ENCODE results near the gene GPAT3. TPM values are rescaled to one million over a fixed set of nuclear protein-coding genes. Genes with fewer than 3 reads are reported as not detected.
"Not testable (repeated sequence)": the region's sequence is repeated elsewhere in the genome, so short reads cannot be mapped to it uniquely, and the experiment has no call there.

The GPAT3 gene
- polyA plus RNA-seq, 4 donors: 12.9 to 22.4 (median 18.6) TPM

GRCh38 chr4:83574247-83574646 lies 38.3 kb downstream of the GPAT3 start:
- Histone ChIP-seq H3K9me3 (ENCODE audit: control insufficient read depth in 2 of 2, insufficient read depth in 1 of 2, low read depth in 1 of 2, low read length in 1 of 2) (no peaks in the 10 kb centered on the region), H3K4me3 (ENCODE audit: low read depth in 1 of 3, low read length in 3 of 3) (no peak overlapping the region), H3K27me3 (ENCODE audit: control insufficient read depth in 3 of 3, insufficient read depth in 3 of 3, low read length in 3 of 3) (no peaks in the 10 kb centered on the region), H3K36me3 (ENCODE audit: control insufficient read depth in 3 of 3, insufficient read depth in 2 of 3, low read depth in 1 of 3, low read length in 3 of 3) (no peaks in the 10 kb centered on the region), H3K4me1 (ENCODE audit: control insufficient read depth in 3 of 3, insufficient read depth in 2 of 3, low read depth in 1 of 3, low read length in 2 of 3) (peaks cover 0 to 18% (median 2%) of the 10 kb centered on the region in 3 donors), H3K27ac (ENCODE audit: low read depth in 1 of 3, low read length in 2 of 3) (peak overlapping the region; percentile 38 to 69 (median 44))
- peak; percentile 93 for FAIRE-seq
- 11 to 41% (median 35%) methylated on average over 3 of the region's 3 CpGs for WGBS, 3 donors
- DNase-seq: peak; percentile 85 to 93

- not testable (repeated sequence) for DNase-seq; H3K27me3 ChIP-seq (ENCODE audit: control insufficient read depth in 3 of 3, insufficient read depth in 3 of 3, low read length in 3 of 3); H3K9me3 ChIP-seq (ENCODE audit: control insufficient read depth in 2 of 2, insufficient read depth in 1 of 2, low read depth in 1 of 2, low read length in 1 of 2); H3K36me3 ChIP-seq (ENCODE audit: control insufficient read depth in 3 of 3, insufficient read depth in 2 of 3, low read depth in 1 of 3, low read length in 3 of 3); H3K4me3 ChIP-seq (ENCODE audit: low read depth in 1 of 3, low read length in 3 of 3); FAIRE-seq; H3K27ac ChIP-seq (ENCODE audit: low read depth in 1 of 3, low read length in 2 of 3)
- H3K4me1 ChIP-seq (ENCODE audit: control insufficient read depth in 3 of 3, insufficient read depth in 2 of 3, low read depth in 1 of 3, low read length in 2 of 3): peaks cover 0 to 18% (median 2%) of the 10 kb centered on the region in 3 donors
- 89 to 95% (median 89%) methylated on average over 3 of the region's 3 CpGs for WGBS, 3 donors
Observed at GRCh38 chr4:83576237-83576636, 40.3 kb downstream of the GPAT3 start.

- Histone ChIP-seq H3K9me3 (ENCODE audit: control insufficient read depth in 2 of 2, insufficient read depth in 1 of 2, low read depth in 1 of 2, low read length in 1 of 2) (no peaks in the 10 kb centered on the region), H3K36me3 (ENCODE audit: control insufficient read depth in 3 of 3, insufficient read depth in 2 of 3, low read depth in 1 of 3, low read length in 3 of 3) (peaks cover 0 to 1% (median 0%) of the 10 kb centered on the region in 3 donors), H3K4me1 (ENCODE audit: control insufficient read depth in 3 of 3, insufficient read depth in 2 of 3, low read depth in 1 of 3, low read length in 2 of 3) (peaks cover 2 to 5% (median 4%) of the 10 kb centered on the region in 3 donors), H3K4me3 (ENCODE audit: low read depth in 1 of 3, low read length in 3 of 3) (no peak overlapping the region), H3K27ac (ENCODE audit: low read depth in 1 of 3, low read length in 2 of 3) (peak overlapping the region in 1 of 3 donors; percentile 80), H3K27me3 (ENCODE audit: control insufficient read depth in 3 of 3, insufficient read depth in 3 of 3, low read length in 3 of 3) (no peaks in the 10 kb centered on the region)
- DNase-seq (peak; percentile 62 to 87), FAIRE-seq (no peak)
- WGBS, 3 donors: 62 to 78% (median 70%) methylated on average over 10 of the region's 10 CpGs
Observed at GRCh38 chr4:83581411-83582288, 45.7 kb downstream of the GPAT3 start.

DNA sequence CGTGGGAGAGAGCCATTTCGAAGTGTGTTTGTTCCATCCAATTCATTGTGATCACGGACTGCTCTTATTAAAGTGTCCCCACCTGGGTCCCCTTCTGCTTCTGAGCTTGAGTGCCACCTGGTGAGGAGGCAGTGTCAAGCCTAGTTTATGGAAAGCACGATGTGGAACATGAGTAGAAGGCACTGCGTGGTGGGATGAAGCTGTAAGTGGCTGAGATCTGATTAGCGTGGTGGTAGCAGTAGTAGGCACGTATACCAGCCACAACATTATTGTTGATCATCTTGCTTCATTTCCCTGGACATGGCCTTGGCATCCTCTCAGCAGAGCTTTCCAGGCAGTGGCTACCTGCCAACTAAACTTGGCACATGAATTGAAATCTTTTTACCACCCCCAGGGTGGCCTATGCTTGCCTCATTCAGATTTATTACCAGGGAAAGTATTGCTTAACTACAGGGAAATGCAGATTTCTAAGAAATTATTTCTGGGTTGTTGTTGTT lies 46.4 kb downstream of the GPAT3 start:
- H3K27ac ChIP-seq (ENCODE audit: low read depth in 1 of 3, low read length in 2 of 3): peak overlapping the region in 2 of 3 donors; percentile 9 to 80
- peaks cover 0 to 1% (median 0%) of the 10 kb centered on the region in 3 donors for H3K36me3 ChIP-seq (ENCODE audit: control insufficient read depth in 3 of 3, insufficient read depth in 2 of 3, low read depth in 1 of 3, low read length in 3 of 3)
- H3K4me3 ChIP-seq (ENCODE audit: low read depth in 1 of 3, low read length in 3 of 3): no peak overlapping the region
- H3K4me1 ChIP-seq (ENCODE audit: control insufficient read depth in 3 of 3, insufficient read depth in 2 of 3, low read depth in 1 of 3, low read length in 2 of 3): peaks cover 2 to 5% (median 4%) of the 10 kb centered on the region in 3 donors
- WGBS, 3 donors: 16 to 51% (median 32%) methylated on average over 7 of the region's 7 CpGs
- no peaks in the 10 kb centered on the region for H3K27me3 ChIP-seq (ENCODE audit: control insufficient read depth in 3 of 3, insufficient read depth in 3 of 3, low read length in 3 of 3)
- H3K9me3 ChIP-seq (ENCODE audit: control insufficient read depth in 2 of 2, insufficient read depth in 1 of 2, low read depth in 1 of 2, low read length in 1 of 2): no peaks in the 10 kb centered on the region
- FAIRE-seq (no peak), DNase-seq (peak in 1 of 2 donors; percentile 88)

GRCh38 chr4:83585982-83586508 lies 50.1 kb downstream of the GPAT3 start:
- Histone ChIP-seq H3K4me1 (ENCODE audit: control insufficient read depth in 3 of 3, insufficient read depth in 2 of 3, low read depth in 1 of 3, low read length in 2 of 3) (peaks cover 0 to 5% (median 2%) of the 10 kb centered on the region in 3 donors), H3K9me3 (ENCODE audit: control insufficient read depth in 2 of 2, insufficient read depth in 1 of 2, low read depth in 1 of 2, low read length in 1 of 2) (no peaks in the 10 kb centered on the region), H3K36me3 (ENCODE audit: control insufficient read depth in 3 of 3, insufficient read depth in 2 of 3, low read depth in 1 of 3, low read length in 3 of 3) (peaks cover 0 to 7% (median 2%) of the 10 kb centered on the region in 3 donors), H3K27ac (ENCODE audit: low read depth in 1 of 3, low read length in 2 of 3) (no peak overlapping the region), H3K4me3 (ENCODE audit: low read depth in 1 of 3, low read length in 3 of 3) (no peak overlapping the region), H3K27me3 (ENCODE audit: control insufficient read depth in 3 of 3, insufficient read depth in 3 of 3, low read length in 3 of 3) (no peaks in the 10 kb centered on the region)
- DNase-seq (no peak), FAIRE-seq (no peak)
- 72 to 78% (median 73%) methylated on average over 6 of the region's 6 CpGs for WGBS, 3 donors

GRCh38 chr4:83589279-83589678 lies 53.4 kb downstream of the GPAT3 start:
- peaks cover 0 to 5% (median 2%) of the 10 kb centered on the region in 3 donors for H3K36me3 ChIP-seq (ENCODE audit: control insufficient read depth in 3 of 3, insufficient read depth in 2 of 3, low read depth in 1 of 3, low read length in 3 of 3)
- peaks cover 0 to 6% of the 10 kb centered on the region in 2 donors for H3K9me3 ChIP-seq (ENCODE audit: control insufficient read depth in 2 of 2, insufficient read depth in 1 of 2, low read depth in 1 of 2, low read length in 1 of 2)
- DNase-seq (no peak), FAIRE-seq (no peak)
- no peak overlapping the region for H3K27ac ChIP-seq (ENCODE audit: low read depth in 1 of 3, low read length in 2 of 3)
- 62 to 81% (median 77%) methylated on average over 3 of the region's 3 CpGs for WGBS, 3 donors
- H3K4me1 ChIP-seq (ENCODE audit: control insufficient read depth in 3 of 3, insufficient read depth in 2 of 3, low read depth in 1 of 3, low read length in 2 of 3): no peaks in the 10 kb centered on the region
- H3K27me3 ChIP-seq (ENCODE audit: control insufficient read depth in 3 of 3, insufficient read depth in 3 of 3, low read length in 3 of 3): no peaks in the 10 kb centered on the region
- H3K4me3 ChIP-seq (ENCODE audit: low read depth in 1 of 3, low read length in 3 of 3): no peak overlapping the region

- no peak for FAIRE-seq
- Histone ChIP-seq H3K9me3 (ENCODE audit: control insufficient read depth in 2 of 2, insufficient read depth in 1 of 2, low read depth in 1 of 2, low read length in 1 of 2) (peaks cover 0 to 6% of the 10 kb centered on the region in 2 donors), H3K4me3 (ENCODE audit: low read depth in 1 of 3, low read length in 3 of 3) (no peak overlapping the region), H3K27me3 (ENCODE audit: control insufficient read depth in 3 of 3, insufficient read depth in 3 of 3, low read length in 3 of 3) (no peaks in the 10 kb centered on the region), H3K4me1 (ENCODE audit: control insufficient read depth in 3 of 3, insufficient read depth in 2 of 3, low read depth in 1 of 3, low read length in 2 of 3) (no peaks in the 10 kb centered on the region), H3K36me3 (ENCODE audit: control insufficient read depth in 3 of 3, insufficient read depth in 2 of 3, low read depth in 1 of 3, low read length in 3 of 3) (peaks cover 2 to 11% (median 4%) of the 10 kb centered on the region in 3 donors), H3K27ac (ENCODE audit: low read depth in 1 of 3, low read length in 2 of 3) (no peak overlapping the region)
- no peak for DNase-seq
- 86 to 97% (median 89%) methylated on average over 4 of the region's 4 CpGs for WGBS, 3 donors
Observed at GRCh38 chr4:83591056-83591455, 55.1 kb downstream of the GPAT3 start.

GRCh38 chr4:83591730-83592129 lies 55.8 kb downstream of the GPAT3 start:
- no peaks in the 10 kb centered on the region for H3K4me1 ChIP-seq (ENCODE audit: control insufficient read depth in 3 of 3, insufficient read depth in 2 of 3, low read depth in 1 of 3, low read length in 2 of 3)

More at GRCh38 chr4:83591730-83592129, 55.8 kb downstream of the GPAT3 start:
- H3K9me3 ChIP-seq (ENCODE audit: control insufficient read depth in 2 of 2, insufficient read depth in 1 of 2, low read depth in 1 of 2, low read length in 1 of 2): peaks cover 0 to 6% of the 10 kb centered on the region in 2 donors
- no peak overlapping the region for H3K4me3 ChIP-seq (ENCODE audit: low read depth in 1 of 3, low read length in 3 of 3)
- peaks cover 2 to 11% (median 4%) of the 10 kb centered on the region in 3 donors for H3K36me3 ChIP-seq (ENCODE audit: control insufficient read depth in 3 of 3, insufficient read depth in 2 of 3, low read depth in 1 of 3, low read length in 3 of 3)
- no peak overlapping the region for H3K27ac ChIP-seq (ENCODE audit: low read depth in 1 of 3, low read length in 2 of 3)
- H3K27me3 ChIP-seq (ENCODE audit: control insufficient read depth in 3 of 3, insufficient read depth in 3 of 3, low read length in 3 of 3): no peaks in the 10 kb centered on the region
- 89 to 100% (median 96%) methylated on average over 1 of the region's 1 CpG for WGBS, 3 donors
- FAIRE-seq: no peak
- DNase-seq: no peak

All from small intestine (tissue), 7 donors.